HCT116 (cell line): ENCODE results near the gene RPH3AL. TPM values are rescaled to one million over a fixed set of nuclear protein-coding genes. Genes with fewer than 3 reads are reported as not detected.

Source experiments
- ATAC-seq: fragments of 200-7000 bp; cut with Tn5 transposase; 2 replicates; pipeline ENCODE4 v1.9.1; 2020; ENCODE audit warnings: mild to moderate bottlenecking, moderate library complexity
- BruUV-seq: library from RNA; stranded (reverse); fragments of 400-500 nt; replicated peaks from 2 replicates; lab custom pipeline; 2021; lab: Mats Ljungman, UMichigan
- CTCF ChIA-PET: fragments of 300-600 bp; sonication (Branson Sonifier 250); formaldehyde crosslinking; loops from one replicate; lab custom pipeline; 2021; ENCODE audit warnings: antibody characterized with exemption; lab: Charles Lee
- POLR2A ChIA-PET: fragments of 300-600, 350-600 bp; sonication (Branson Sonifier 250); formaldehyde crosslinking; loops from one replicate; lab custom pipeline; 2021; ENCODE audit warnings: antibody characterized with exemption; lab: Charles Lee
- RAD21 ChIA-PET, 2 experiments: fragments of 300-600 bp; sonication (Branson Sonifier 250); formaldehyde crosslinking; loops; one replicate each; lab custom pipeline; 2023; ENCODE audit warnings: low total read pairs in 2 of 2; ENCODE audit not compliant: uncharacterized antibody in 2 of 2, unreplicated experiment in 2 of 2, low non-redundant PET in 1 of 2; lab: Charles Lee
- DNase-seq: peaks from one replicate; pipeline ENCODE4 v3.0.0-alpha.2; 2010; ENCODE audit warnings: low read depth, low spot score
- H2AFZ ChIP-seq: fragments of 200-600 bp; shearing (Covaris generic), sonication (generic); 2 replicates; pipeline ENCODE4 v1.6.1; 2017; ENCODE audit warnings: low read depth, mixed run types, mixed read lengths, antibody characterized with exemption, low read length; ENCODE audit not compliant: poor library complexity, severe bottlenecking
- H3K27ac ChIP-seq: 2 replicates; pipeline ENCODE4 v1.5.1; 2012; ENCODE audit warnings: low read depth, low read length
- H3K27me3 ChIP-seq: fragments of 200-600 bp; sonication (generic); 2 replicates; pipeline ENCODE4 v1.6.1; 2016; ENCODE audit warnings: mixed run types, low read length, mixed read lengths; ENCODE audit not compliant: insufficient read depth
- H3K36me3 ChIP-seq, 2 experiments: fragments of 200-500 bp in 1 of 2; fragments of 200-600 bp in 1 of 2; sonication (Bioruptor generic) in 1 of 2; sonication (generic) in 1 of 2; 2 replicates each; pipeline versions ENCODE4 v1.5.1 to v1.6.1; 2014 to 2016; ENCODE audit warnings: low read length in 2 of 2, inconsistent platforms in 1 of 2, mixed read lengths in 1 of 2, mixed run types in 1 of 2; ENCODE audit not compliant: insufficient read depth in 2 of 2, control insufficient read depth in 1 of 2
- H3K4me1 ChIP-seq, 2 experiments: fragments of 200-600 bp in 1 of 2; sonication (generic) in 1 of 2; 2 replicates each; pipeline versions ENCODE4 v1.5.1 to v1.6.1; 2012 to 2017; ENCODE audit warnings: low read length in 2 of 2, inconsistent platforms in 1 of 2, mild to moderate bottlenecking in 1 of 2, mixed read lengths in 1 of 2, mixed run types in 1 of 2, moderate library complexity in 1 of 2; ENCODE audit not compliant: insufficient read depth in 2 of 2, control insufficient read depth in 1 of 2
- H3K4me2 ChIP-seq: fragments of 200-600 bp; sonication (generic); 2 replicates; pipeline ENCODE4 v1.6.1; 2017; ENCODE audit warnings: mixed run types, low read length, mixed read lengths
- H3K4me3 ChIP-seq, 2 experiments: fragments of 200-600 bp in 1 of 2; sonication (generic) in 1 of 2; replicated peaks in 1 of 2; 2 replicates each; pipeline ENCODE4 v1.5.1; 2011 to 2016; ENCODE audit warnings: low read length in 2 of 2, control low read depth in 1 of 2, low read depth in 1 of 2, mild to moderate bottlenecking in 1 of 2, mixed read lengths in 1 of 2, mixed run types in 1 of 2
- H3K79me2 ChIP-seq: fragments of 200-600 bp; sonication (generic); 2 replicates; pipeline ENCODE4 v1.6.1; 2017; ENCODE audit warnings: mild to moderate bottlenecking, mixed run types, low read length, moderate library complexity, mixed read lengths; ENCODE audit not compliant: insufficient read depth
- H3K9ac ChIP-seq: fragments of 200-600 bp; sonication (generic); 2 replicates; pipeline ENCODE4 v1.6.1; 2016; ENCODE audit warnings: low read length, mixed read lengths
- H3K9me2 ChIP-seq: fragments of 200-600 bp; sonication (generic), shearing (Covaris generic); 2 replicates; pipeline ENCODE4 v1.6.1; 2017; ENCODE audit warnings: mixed run types, mild to moderate bottlenecking, moderate library complexity; ENCODE audit not compliant: insufficient read depth
- H3K9me3 ChIP-seq, 2 experiments: fragments of 200-500 bp in 1 of 2; fragments of 200-600 bp in 1 of 2; sonication (Bioruptor generic) in 1 of 2; sonication (generic) in 1 of 2; 2 replicates each; pipeline ENCODE4 v1.6.1; 2014 to 2017; ENCODE audit warnings: low read length in 2 of 2, mixed read lengths in 2 of 2, inconsistent platforms in 1 of 2, low read depth in 1 of 2, mild to moderate bottlenecking in 1 of 2, mixed run types in 1 of 2, moderate library complexity in 1 of 2; ENCODE audit not compliant: control insufficient read depth in 1 of 2, insufficient read depth in 1 of 2
- H4K20me1 ChIP-seq: fragments of 200-600 bp; sonication (generic), shearing (Covaris generic); 2 replicates; pipeline ENCODE4 v1.6.1; 2017; ENCODE audit warnings: mixed run types, mild to moderate bottlenecking, moderate library complexity; ENCODE audit not compliant: insufficient read depth
- ATF3 ChIP-seq: IDR thresholded peaks from 2 replicates; pipeline ENCODE4 v1.6.1; 2012
- CEBPB ChIP-seq: IDR thresholded peaks from 2 replicates; pipeline ENCODE4 v1.6.1; 2012; ENCODE audit warnings: low read depth
- ELF1 ChIP-seq: IDR thresholded peaks from 2 replicates; pipeline ENCODE4 v1.6.1; 2012; ENCODE audit warnings: low read depth, borderline replicate concordance
- EZH2 ChIP-seq: fragments of 200-600 bp; sonication (generic); IDR thresholded peaks from 2 replicates; pipeline ENCODE4 v1.6.1; 2017; ENCODE audit warnings: antibody characterized with exemption, mixed run types
- EZH2phosphoT487 ChIP-seq: fragments of 200-600 bp; IDR thresholded peaks from 2 replicates; pipeline ENCODE4 v1.6.1; 2018; ENCODE audit warnings: antibody characterized with exemption, borderline replicate concordance
- FOSL1 ChIP-seq: IDR thresholded peaks from 2 replicates; pipeline ENCODE4 v1.6.1; 2012; ENCODE audit warnings: low read depth
- MAX ChIP-seq: IDR thresholded peaks from 2 replicates; pipeline ENCODE4 v1.6.1; 2012
- POLR2AphosphoS5 ChIP-seq: IDR thresholded peaks from 2 replicates; pipeline ENCODE4 v1.6.1; 2011; ENCODE audit warnings: mild to moderate bottlenecking, low read depth, low read length, moderate library complexity
- REST ChIP-seq: IDR thresholded peaks from 2 replicates; pipeline ENCODE4 v1.6.1; 2012; ENCODE audit warnings: low read depth
- SRF ChIP-seq: IDR thresholded peaks from 2 replicates; pipeline ENCODE4 v1.6.1; 2012; ENCODE audit warnings: low read depth
- TCF7L2 ChIP-seq: IDR thresholded peaks from 2 replicates; pipeline ENCODE4 v1.7.0; 2011; ENCODE audit warnings: borderline replicate concordance, inconsistent platforms; ENCODE audit not compliant: insufficient read depth, insufficient read length; ENCODE audit errors: extremely low read depth
- ZBTB33 ChIP-seq: IDR thresholded peaks from 2 replicates; pipeline ENCODE4 v1.6.1; 2011; ENCODE audit warnings: mild to moderate bottlenecking, low read length, moderate library complexity; ENCODE audit not compliant: insufficient replicate concordance; ENCODE audit errors: extremely low read depth
- ZNF274 ChIP-seq: fragments of 200-500 bp; sonication (Bioruptor generic); IDR thresholded peaks from 2 replicates; pipeline ENCODE4 v1.6.1; 2014; ENCODE audit warnings: mild to moderate bottlenecking, low read depth, low read length, inconsistent platforms
- intact Hi-C: fragments of 100-400 bp; cut with micrococcal nuclease; formaldehyde crosslinking; loops from 2 replicates; pipeline ENCODE4 v1.10.0; 2022
- total RNA-seq: library from RNA; stranded (reverse); gene quantifications from one replicate; pipeline ENCODE4 v1.2.1, GENCODE V29; 2021; ENCODE audit not compliant: unreplicated experiment

RPH3AL gene
- total RNA-seq, 1 experiment from 2014 or later = 17.0 TPM

- Histone ChIP-seq H3K9me2 (no peaks in the 10 kb centered on the region), H3K9me3 (no peaks in the 10 kb centered on the region), H2AFZ (no peak overlapping the region), H4K20me1 (no peaks in the 10 kb centered on the region)
- DNase-seq = no peak
- BruUV-seq = no TSS peak
- TF ChIP-seq REST = no peak
- TF ChIP-seq MAX = no peak
- TF ChIP-seq FOSL1 = no peak
- TF ChIP-seq POLR2AphosphoS5 = no peak
- TF ChIP-seq ATF3 = no peak
- no peak for TF ChIP-seq ZNF274
- TF ChIP-seq ELF1 = no peak
- no peak for TF ChIP-seq EZH2
- no peak for TF ChIP-seq EZH2phosphoT487
- no peak for TF ChIP-seq CEBPB
- no peak for TF ChIP-seq SRF
- TF ChIP-seq ZBTB33 = no peak
- no peak for TF ChIP-seq TCF7L2
- TF ChIP-seq, all 23 proteins: peak for 0
- ChIA-PET CTCF (no interaction called here), POLR2A (no interaction called here), RAD21 (no interaction called here)
- no peak overlapping the region for H3K4me2 ChIP-seq
- ATAC-seq = no peak
- no peak overlapping the region for H3K9ac ChIP-seq
- H3K36me3 ChIP-seq = no peaks in the 10 kb centered on the region
- H3K27ac ChIP-seq = no peak overlapping the region
- no peaks in the 10 kb centered on the region for H3K4me1 ChIP-seq
- intact Hi-C loops = no loop called here
- no peaks in the 10 kb centered on the region for H3K79me2 ChIP-seq
- no peak overlapping the region for H3K4me3 ChIP-seq
- no peaks in the 10 kb centered on the region for H3K27me3 ChIP-seq
Measured at GRCh38 chr17:223723-224471, 128.7 kb downstream of the RPH3AL start.
